HepG2 (cell line): Measurements from ENCODE around the gene CCDC8. TPM values are rescaled to one million over a fixed set of nuclear protein-coding genes. Genes with fewer than 3 reads are reported as not detected.

Source experiments
- CTCF ChIP-seq: sonication (generic); formaldehyde crosslinking; IDR thresholded peaks from 2 replicates; pipeline ENCODE4 v1.5.0; 2020; ENCODE audit warnings: mild to moderate bottlenecking, missing genetic modification reagents, moderate library complexity
- FOSL1 ChIP-seq: sonication (generic); formaldehyde crosslinking; IDR thresholded peaks from 2 replicates; pipeline ENCODE4 v1.9.0; 2021; ENCODE audit warnings: missing genetic modification reagents, borderline replicate concordance
- FOXP4 ChIP-seq: sonication (generic); formaldehyde crosslinking; IDR thresholded peaks from 2 replicates; pipeline ENCODE4 v1.4.0; 2020; ENCODE audit warnings: missing genetic modification reagents
- HBP1 ChIP-seq: IDR thresholded peaks from 2 replicates; pipeline ENCODE4 v1.6.1; 2016; ENCODE audit warnings: low read depth, control low read depth
- MAF1 ChIP-seq: sonication (generic); formaldehyde crosslinking; IDR thresholded peaks from 2 replicates; pipeline ENCODE4 v1.5.0; 2020; ENCODE audit warnings: missing genetic modification reagents, borderline replicate concordance
- MXD3 ChIP-seq: IDR thresholded peaks from 2 replicates; pipeline ENCODE4 v1.6.1; 2016; ENCODE audit warnings: mild to moderate bottlenecking, missing biosample characterization, missing genetic modification reagents
- NRL ChIP-seq: sonication (generic); formaldehyde crosslinking; IDR thresholded peaks from 2 replicates; pipeline ENCODE4 v1.5.0; 2020; ENCODE audit warnings: missing genetic modification reagents, mild to moderate bottlenecking, moderate library complexity, borderline replicate concordance
- PAX8 ChIP-seq: sonication (generic); formaldehyde crosslinking; IDR thresholded peaks from 2 replicates; pipeline ENCODE4 v1.8.0; 2022; ENCODE audit warnings: mild to moderate bottlenecking, missing genetic modification reagents, borderline replicate concordance
- POLR2A ChIP-seq, 2 experiments: IDR thresholded peaks; 2 replicates each; pipeline ENCODE4 v1.6.1; 2011; ENCODE audit warnings: low read depth in 2 of 2, low read length in 2 of 2, mild to moderate bottlenecking in 1 of 2, moderate library complexity in 1 of 2; ENCODE audit not compliant: insufficient read depth in 1 of 2
- POLR2AphosphoS5 ChIP-seq: IDR thresholded peaks from 2 replicates; pipeline ENCODE4 v1.6.1; 2012; ENCODE audit warnings: low read depth, low read length
- ZFX ChIP-seq: sonication (generic); formaldehyde crosslinking; IDR thresholded peaks from 2 replicates; pipeline ENCODE4 v1.4.0; 2020; ENCODE audit warnings: mild to moderate bottlenecking, low read depth, missing genetic modification reagents, moderate library complexity
- ZNF331 ChIP-seq: sonication (generic); formaldehyde crosslinking; IDR thresholded peaks from 2 replicates; pipeline ENCODE4 v1.4.0; 2020; ENCODE audit warnings: missing genetic modification reagents
- ZNF543 ChIP-seq: sonication (generic); formaldehyde crosslinking; IDR thresholded peaks from 2 replicates; pipeline ENCODE4 v1.4.0; 2020; ENCODE audit warnings: mild to moderate bottlenecking, missing genetic modification reagents
- ZNF577 ChIP-seq: sonication (generic); formaldehyde crosslinking; IDR thresholded peaks from 2 replicates; pipeline ENCODE4 v1.4.0; 2020; ENCODE audit warnings: mild to moderate bottlenecking, low read depth, missing genetic modification reagents, borderline replicate concordance
- ZNF710 ChIP-seq: sonication (generic); formaldehyde crosslinking; IDR thresholded peaks from 2 replicates; pipeline ENCODE4 v1.5.0; 2020; ENCODE audit warnings: mild to moderate bottlenecking, missing genetic modification reagents, borderline replicate concordance
- ZNF747 ChIP-seq: sonication (generic); formaldehyde crosslinking; IDR thresholded peaks from 2 replicates; pipeline ENCODE4 v1.8.1; 2023; ENCODE audit warnings: missing genetic modification reagents, mild to moderate bottlenecking, borderline replicate concordance
- ZNF879 ChIP-seq: sonication (generic); formaldehyde crosslinking; IDR thresholded peaks from 2 replicates; pipeline ENCODE4 v1.8.1; 2023; ENCODE audit warnings: missing genetic modification reagents
- polyA plus RNA-seq, 8 experiments: library from polyadenylated mRNA; depleted of rRNA in 3 of 8; stranded (reverse) in 7 of 8; unstranded in 1 of 8; fragments of >200 nt; fragmentation: Illumina TruSeq in 4 of 8; extraction: Trizol in 4 of 8; gene quantifications; 2 replicates each; pipeline versions ENCODE4 v1.2.1 to v1.2.3, GENCODE V29; 2011 to 2016; ENCODE audit warnings: low read depth in 4 of 8, missing spikeins in 1 of 8, mixed read lengths in 1 of 8; ENCODE audit not compliant: insufficient read depth in 1 of 8
- total RNA-seq, 5 experiments: library from RNA; depleted of rRNA; stranded (reverse); fragments of >200 nt; fragmentation: Illumina TruSeq; extraction: Trizol; gene quantifications; 2 replicates each; pipeline ENCODE4 v1.2.3, GENCODE V29; 2016; ENCODE audit warnings: low read depth in 1 of 5
- TF ChIP-seq, protein P1 (sequence below): sonication (generic); formaldehyde crosslinking; IDR thresholded peaks from 2 replicates; pipeline ENCODE4 v1.5.1; 2020; ENCODE audit warnings: mild to moderate bottlenecking, missing genetic modification reagents

CCDC8 gene
- total and polyA plus RNA-seq, 2 of the 13 experiments (the other 11 are each of a cell fraction or from before 2014, with no cell fraction given) = 0.04 TPM; not detected in 1

DNA sequence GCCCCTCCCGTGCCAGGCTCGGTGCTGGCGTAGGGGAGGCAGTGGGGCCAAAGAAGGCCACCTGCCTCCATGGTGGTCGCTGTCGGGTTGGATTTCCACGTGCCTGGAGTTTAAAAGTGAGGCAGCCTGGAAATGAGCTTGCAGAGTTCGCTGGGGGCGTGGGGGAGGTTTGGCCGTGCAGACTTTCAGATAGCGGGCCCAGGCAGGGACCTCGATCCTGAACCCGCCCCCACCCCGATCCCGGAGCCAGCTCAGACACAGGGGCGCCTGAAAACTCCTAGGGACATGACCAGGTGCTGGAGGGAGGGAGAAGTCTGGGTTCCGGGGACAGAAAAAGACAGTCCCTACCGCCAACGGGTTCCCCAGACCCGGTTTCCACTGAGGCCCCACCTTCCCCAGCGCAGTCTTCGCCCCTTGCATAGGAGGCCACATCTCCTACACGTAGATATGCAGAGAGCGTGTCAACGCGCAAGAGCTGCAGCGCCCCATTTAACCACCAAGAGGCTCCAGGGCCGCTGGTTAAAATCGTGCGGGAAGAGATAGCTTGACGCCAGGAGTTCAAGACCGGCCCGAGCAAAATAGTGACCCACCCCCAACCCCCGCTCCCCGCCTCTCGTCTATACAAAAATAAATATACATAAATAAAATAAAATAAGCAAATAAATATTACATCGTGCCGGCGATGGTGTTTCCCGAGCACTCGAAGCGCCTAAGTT, 8.5 kb downstream of the CCDC8 start (continued):
- TF ChIP-seq CTCF (CRISPR knock-in tag) (peak; percentile 38), PAX8 (CRISPR knock-in tag) (no peak), ZNF331 (CRISPR knock-in tag) (no peak), FOXP4 (CRISPR knock-in tag) (0 out of 2 replicates have a peak, but pooled peaks have one; percentile 24), NRL (CRISPR knock-in tag) (no peak), HBP1 (CRISPR knock-in tag) (no peak), ZNF577 (CRISPR knock-in tag) (no peak), ZNF543 (CRISPR knock-in tag) (0 out of 2 replicates have a peak, but pooled peaks have one; percentile 1), MXD3 (no peak), POLR2AphosphoS5 (peak; percentile 62; the same call in 1 of the 2 replicates), ZNF747 (no peak), FOSL1 (no peak), POLR2A (IDR thresholded peaks at IDR 0.05; ENCODE audit: insufficient read depth in 1 of 2, low read depth in 2 of 2, low read length in 2 of 2) (peak; percentile 70 to 76), ZNF879 (CRISPR knock-in tag) (no peak), MAF1 (CRISPR knock-in tag) (no peak), ZFX (CRISPR knock-in tag) (peak; percentile 86), ZNF710 (CRISPR knock-in tag) (0 out of 2 replicates have a peak, but pooled peaks have one; percentile 20)
- TF ChIP-seq, protein P1, sequence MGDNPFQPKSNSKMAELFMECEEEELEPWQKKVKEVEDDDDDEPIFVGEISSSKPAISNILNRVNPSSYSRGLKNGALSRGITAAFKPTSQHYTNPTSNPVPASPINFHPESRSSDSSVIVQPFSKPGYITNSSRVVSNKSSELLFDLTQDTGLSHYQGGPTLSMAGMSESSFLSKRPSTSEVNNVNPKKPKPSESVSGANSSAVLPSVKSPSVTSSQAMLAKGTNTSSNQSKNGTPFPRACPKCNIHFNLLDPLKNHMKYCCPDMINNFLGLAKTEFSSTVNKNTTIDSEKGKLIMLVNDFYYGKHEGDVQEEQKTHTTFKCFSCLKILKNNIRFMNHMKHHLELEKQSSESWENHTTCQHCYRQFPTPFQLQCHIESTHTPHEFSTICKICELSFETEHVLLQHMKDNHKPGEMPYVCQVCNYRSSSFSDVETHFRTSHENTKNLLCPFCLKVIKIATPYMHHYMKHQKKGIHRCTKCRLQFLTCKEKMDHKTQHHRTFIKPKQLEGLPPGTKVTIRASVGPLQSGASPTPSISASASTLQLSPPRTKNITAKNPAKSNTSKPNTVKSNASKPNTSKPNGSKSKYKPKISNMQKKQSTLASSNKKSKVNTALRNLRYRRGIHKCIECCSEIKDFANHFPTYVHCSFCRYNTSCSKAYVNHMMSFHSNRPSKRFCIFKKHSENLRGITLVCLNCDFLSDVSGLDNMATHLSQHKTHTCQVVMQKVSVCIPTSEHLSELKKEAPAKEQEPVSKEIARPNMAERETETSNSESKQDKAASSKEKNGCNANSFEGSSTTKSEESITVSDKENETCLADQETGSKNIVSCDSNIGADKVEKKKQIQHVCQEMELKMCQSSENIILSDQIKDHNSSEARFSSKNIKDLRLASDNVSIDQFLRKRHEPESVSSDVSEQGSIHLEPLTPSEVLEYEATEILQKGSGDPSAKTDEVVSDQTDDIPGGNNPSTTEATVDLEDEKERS (CRISPR knock-in tag) = 0 out of 2 replicates have a peak, but pooled peaks have one; percentile 23
